Esophagus muscularis mucosa (tissue), 3 donors: ENCODE data around the gene DLGAP5.

Experiments
- CTCF ChIP-seq, 3 experiments: fragments of 200-600 bp in 2 of 3; fragments of 450-650 bp in 1 of 3; sonication (generic) in 2 of 3; IDR thresholded peaks; one replicate each; pipeline ENCODE4 v1.5.1; 2017 to 2019; ENCODE audit warnings: antibody characterized with exemption in 3 of 3, mild to moderate bottlenecking in 2 of 3, moderate library complexity in 1 of 3
- EP300 ChIP-seq: sonication (generic); formaldehyde crosslinking; IDR thresholded peaks from one replicate; pipeline ENCODE4 v1.6.1; 2017; ENCODE audit warnings: antibody characterized with exemption

GRCh38 chr14:55101698-55102097 is 89.7 kb downstream of the DLGAP5 start:
- no peak for TF ChIP-seq EP300
- no peak for TF ChIP-seq CTCF (IDR thresholded peaks at IDR 0.05)
